ENCODE measurements around the gene CYBRD1.

CYBRD1 gene

GRCh38 chr2:171557363-171557762 lies 35.1 kb downstream of the CYBRD1 start:
- DNase-seq: no peak

DNA sequence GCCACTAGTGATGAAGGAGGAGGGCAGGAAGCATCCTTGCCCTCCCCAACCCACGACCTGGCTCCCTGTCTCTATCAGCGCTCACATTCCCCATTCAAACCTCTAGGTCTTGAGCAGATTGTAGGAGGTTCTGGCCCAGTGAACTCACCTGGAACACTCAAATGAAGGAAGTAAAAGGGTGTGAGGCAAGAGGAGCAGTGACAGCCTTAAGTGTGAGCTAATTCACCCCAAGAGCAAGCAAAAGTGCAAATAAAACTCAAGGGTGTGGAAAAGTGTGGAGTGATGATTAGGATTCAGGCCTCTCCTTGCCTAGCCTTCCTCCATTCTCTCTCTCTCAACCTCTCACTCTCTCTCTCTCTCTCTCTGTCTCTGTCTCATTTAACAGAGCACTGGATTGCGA lies 41.0 kb downstream of the CYBRD1 start:
- no peak for DNase-seq

DNA sequence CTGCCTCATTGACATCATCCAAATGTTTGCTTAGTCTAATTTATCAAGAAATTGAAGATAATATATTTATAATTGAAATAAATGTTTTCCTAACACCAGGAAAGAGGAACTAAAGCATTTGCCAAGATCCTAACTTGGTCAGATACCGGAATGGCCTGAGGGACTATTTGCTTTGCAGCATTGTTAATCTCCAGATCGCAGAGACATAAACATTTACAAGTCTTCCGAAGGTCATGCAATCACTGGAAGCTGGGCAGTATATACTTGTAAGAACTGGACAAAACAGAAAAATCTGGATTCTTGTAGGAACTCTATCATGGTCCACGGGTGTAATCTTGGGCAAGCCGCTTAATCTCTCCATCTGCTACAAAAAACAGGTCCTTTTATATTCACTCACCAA lies 42.2 kb downstream of the CYBRD1 start:
- DNase-seq: no peak

DNA sequence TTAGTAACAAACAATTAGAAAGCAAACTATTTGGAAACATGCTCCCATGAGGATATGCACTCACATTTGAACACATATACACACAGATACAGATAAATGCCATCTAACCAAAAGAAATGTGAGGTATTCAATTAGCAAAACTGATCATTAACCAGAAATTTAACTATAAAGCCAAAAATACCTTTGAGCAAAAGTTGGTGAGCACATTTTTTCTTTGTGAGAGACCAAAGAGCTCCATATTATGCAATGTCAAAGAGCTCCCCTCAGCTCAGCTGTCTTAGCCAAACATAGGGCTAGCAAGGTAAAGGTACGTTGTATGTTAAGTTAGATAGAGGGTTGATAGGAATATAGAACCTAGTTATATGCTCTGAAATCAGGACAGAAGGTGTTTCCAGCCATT lies 43.8 kb downstream of the CYBRD1 start:
- DNase-seq: no peak

GRCh38 chr2:171566753-171567152 lies 44.5 kb downstream of the CYBRD1 start:
- DNase-seq: no peak

- no peak for DNase-seq
These were observed 45.8 kb downstream of the CYBRD1 start for GRCh38 chr2:171568089-171568488.

DNA sequence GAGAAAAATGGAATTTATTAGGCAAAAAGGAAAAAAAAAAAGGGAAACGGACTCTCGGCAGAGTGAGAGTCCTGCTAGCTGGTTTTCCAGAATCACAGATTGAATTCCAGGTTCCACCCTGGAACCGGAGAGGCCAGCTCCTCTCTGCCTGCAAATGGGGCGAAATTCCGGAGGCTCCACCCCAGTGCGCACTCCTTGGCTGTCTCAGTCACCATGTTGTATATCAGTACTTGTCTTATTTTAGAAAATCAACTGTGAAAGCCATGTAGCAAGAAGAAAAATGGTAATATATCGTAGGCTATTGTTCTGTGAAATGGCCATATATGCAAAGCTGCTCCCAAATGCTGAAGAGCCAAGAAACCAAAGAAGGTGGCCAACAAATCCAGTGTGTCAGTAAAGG lies 49.4 kb downstream of the CYBRD1 start:
- DNase-seq: no peak

DNA sequence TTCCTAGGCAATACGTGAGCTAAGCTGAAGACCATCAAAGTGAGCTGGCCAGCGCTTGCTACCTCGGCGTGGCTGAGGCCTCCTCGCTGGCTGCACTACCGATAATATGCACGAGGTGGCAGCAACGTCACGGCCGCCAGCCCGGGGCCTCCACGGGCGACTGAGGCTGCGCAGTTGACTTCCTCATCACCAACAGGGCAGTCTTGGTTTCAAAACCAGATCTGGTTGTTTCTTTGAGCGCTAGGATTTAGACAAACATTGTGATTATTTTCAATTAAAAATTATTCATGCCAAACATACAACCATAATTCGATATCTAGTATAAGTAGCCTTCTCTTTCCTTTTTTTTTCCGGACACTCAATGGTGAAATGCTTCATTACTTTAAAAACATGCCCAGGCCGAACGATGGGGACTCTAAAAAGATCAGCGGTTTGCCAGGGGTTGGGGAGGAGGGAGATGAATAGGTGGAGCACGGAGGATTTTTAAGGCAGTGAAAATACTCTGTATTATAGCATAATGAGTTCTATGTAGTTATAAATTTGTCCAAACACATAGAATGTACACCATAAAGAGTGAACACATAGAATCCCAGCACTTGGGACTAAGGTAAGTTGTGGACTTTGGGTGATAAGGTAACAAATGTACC lies 52.0 kb downstream of the CYBRD1 start:
- peak; percentile 60 for DNase-seq

- DNase-seq: no peak
These were observed 53.3 kb downstream of the CYBRD1 start for GRCh38 chr2:171575606-171576005.

DNA sequence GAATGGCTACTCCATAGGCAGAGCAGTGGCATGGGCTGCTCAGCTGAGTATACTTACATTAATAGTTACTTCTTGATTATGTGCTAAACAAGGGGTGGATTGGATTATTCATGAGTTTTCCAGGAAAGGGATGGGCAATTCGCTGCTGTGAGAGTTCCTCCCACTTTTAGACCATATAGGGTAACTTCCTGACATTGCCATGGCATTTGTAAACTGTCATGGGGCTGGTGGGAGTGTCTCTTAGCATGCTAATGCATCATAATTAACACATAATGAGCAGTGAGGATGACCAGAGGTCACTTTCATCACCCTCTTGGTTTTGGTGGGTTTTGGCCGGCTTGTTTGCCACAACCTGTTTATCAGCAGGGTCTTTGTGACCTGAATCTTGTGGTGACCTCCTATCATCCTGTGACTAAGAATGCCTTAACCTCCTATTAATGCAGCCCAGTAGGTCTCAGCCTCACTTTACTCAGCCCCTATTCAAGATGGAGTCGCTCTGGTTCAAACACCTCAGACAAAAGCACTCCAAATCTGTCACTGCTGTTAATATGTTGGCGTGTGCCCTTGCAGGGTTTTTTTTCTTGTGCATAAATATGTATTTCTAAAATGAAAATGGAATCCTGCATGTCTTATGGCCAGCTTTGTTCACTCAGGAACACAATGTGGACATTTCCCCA lies 56.0 kb downstream of the CYBRD1 start:
- no peak for DNase-seq

DNA sequence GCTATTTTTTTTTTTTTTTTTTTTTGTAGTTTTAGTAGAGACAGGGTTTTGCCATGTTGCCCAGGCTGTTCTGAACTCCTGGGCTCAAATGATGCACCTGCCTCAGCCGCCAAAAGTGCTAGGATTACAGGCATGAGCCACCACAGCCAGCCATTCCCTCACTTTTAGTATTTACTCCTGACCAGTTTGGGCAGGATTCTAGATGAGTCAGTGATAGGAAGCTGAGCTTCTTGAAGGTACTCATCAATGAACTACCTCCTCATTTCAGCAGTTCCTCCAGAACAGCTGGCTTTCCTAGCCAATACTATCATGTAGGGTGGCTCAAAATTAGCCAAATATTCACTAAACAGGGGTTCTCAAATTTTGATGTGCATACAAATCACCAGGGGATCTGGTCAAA lies 57.2 kb downstream of the CYBRD1 start:
- DNase-seq: no peak

DNA sequence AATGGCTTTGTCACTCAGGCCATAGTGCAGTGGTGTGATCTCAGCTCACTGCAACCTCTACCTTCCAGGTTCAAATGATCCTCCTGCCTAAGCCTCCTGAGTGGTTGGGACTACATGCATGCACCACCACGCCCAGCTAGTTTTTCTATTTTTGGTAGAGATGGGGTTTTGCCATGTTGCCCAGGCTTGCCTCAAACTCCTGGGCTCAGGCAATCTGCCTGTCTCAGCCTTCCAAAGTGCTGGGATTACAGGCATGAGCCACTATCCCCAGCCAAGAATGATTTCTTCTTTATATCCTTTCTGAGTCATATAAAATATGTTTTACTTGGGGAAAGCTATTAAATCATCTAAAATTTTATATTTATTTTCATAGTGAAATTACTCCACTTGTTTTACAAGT lies 61.3 kb downstream of the CYBRD1 start:
- DNase-seq: no peak

DNA sequence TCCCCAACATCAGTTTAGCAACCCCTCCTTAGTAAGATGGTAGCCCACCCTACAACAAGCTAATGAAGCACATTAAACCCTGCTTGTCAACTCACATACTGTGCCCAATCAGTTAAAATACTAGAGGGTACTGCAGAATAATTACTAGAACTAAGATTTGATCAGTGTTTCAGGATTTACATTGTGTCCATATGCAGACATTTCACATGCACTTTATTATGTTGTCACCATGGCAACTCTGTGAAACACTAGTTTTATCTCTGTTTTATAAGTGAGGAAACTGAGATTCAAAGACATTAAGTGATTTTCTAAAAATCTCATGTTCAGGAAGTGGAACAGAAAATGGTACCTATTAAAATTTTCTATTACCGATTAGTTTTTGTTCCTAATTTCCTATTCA lies 61.7 kb downstream of the CYBRD1 start:
- DNase-seq: no peak

GRCh38 chr2:171587132-171587531 lies 64.9 kb downstream of the CYBRD1 start:
- DNase-seq: no peak

GRCh38 chr2:171587567-171587966 lies 65.3 kb downstream of the CYBRD1 start:
- DNase-seq: no peak

- no peak for DNase-seq
These were observed 67.8 kb downstream of the CYBRD1 start for GRCh38 chr2:171590116-171590515.

GRCh38 chr2:171592036-171592555 lies 69.8 kb downstream of the CYBRD1 start:
- DNase-seq: no peak

- DNase-seq: no peak
These were observed 73.2 kb downstream of the CYBRD1 start for GRCh38 chr2:171595456-171595855.

GRCh38 chr2:171595896-171596295 lies 73.6 kb downstream of the CYBRD1 start:
- no peak for DNase-seq

DNA sequence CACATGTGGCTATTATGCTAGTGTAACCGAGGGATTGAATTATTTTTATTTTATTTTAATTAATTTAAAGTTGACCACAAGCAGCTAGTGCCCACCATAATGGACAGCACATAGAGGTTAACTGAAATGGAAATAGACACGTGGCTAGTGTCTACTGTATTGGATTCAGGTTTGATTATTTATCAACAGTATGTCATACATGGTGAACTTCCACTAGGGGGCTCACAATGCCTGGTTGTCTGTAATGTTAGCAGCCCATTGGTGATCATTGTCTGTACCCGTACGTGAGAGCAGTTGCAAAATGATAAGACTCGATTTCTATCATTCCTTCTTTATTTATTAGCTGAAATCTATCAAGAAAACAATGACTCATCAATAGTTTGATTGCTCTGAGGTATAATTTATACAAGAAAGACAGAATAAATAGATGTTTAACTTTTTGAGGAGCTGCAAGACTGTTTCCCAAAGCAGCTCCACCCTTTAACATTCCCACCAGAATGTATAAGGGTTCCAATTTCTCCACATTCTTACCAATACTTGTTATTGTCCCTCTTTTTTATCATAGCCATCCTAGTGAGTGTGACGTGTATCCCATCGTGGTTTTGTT lies 76.5 kb downstream of the CYBRD1 start:
- peak; percentile 1 for DNase-seq

- DNase-seq: no peak
These were observed 77.9 kb downstream of the CYBRD1 start for GRCh38 chr2:171600126-171600525.

DNA sequence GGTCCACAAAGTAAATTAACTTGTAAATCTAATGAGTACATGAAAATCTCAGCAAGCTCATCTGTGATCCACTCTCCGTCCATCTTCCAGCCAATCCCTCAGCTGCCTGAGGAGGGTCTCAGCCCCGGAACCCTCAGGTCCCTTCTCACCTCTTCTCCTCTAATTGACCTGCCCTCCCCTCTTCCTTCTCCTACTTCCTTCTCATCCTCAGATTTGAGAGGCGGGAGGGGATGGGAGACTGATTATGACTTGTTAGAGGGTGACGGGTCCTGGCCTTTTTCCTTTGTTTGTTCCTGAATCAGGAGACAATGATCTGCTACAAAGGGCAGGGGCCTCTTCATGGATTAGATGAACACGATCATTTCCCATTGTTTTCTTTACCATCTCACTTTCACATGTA lies 80.1 kb downstream of the CYBRD1 start:
- no peak for DNase-seq

Measured in effector CD8-positive, alpha-beta T cell (primary cell).